H9 (cell line): ENCODE data around the gene SNAI3. TPM values are rescaled to one million over a fixed set of nuclear protein-coding genes. Genes with fewer than 3 reads are reported as not detected.

Source experiments
- DNase-seq: peaks from one replicate; pipeline ENCODE4 v3.0.0-alpha.2; 2017
- H2AFZ ChIP-seq: one replicate; pipeline ENCODE4 v1.6.1; 2013; ENCODE audit warnings: mild to moderate bottlenecking, low read length, control low read depth, moderate library complexity
- H2AK5ac ChIP-seq: 2 replicates; pipeline ENCODE4 v1.6.1; 2013; ENCODE audit warnings: low read length, control low read depth, mixed read lengths; ENCODE audit not compliant: insufficient read length
- H2BK120ac ChIP-seq: one replicate; pipeline ENCODE4 v1.6.1; 2013; ENCODE audit warnings: low read depth, mild to moderate bottlenecking, low read length, control low read depth, inconsistent platforms; ENCODE audit not compliant: poor library complexity, severe bottlenecking
- H2BK12ac ChIP-seq: 2 replicates; pipeline ENCODE4 v1.6.1; 2013; ENCODE audit warnings: low read length, control low read depth, mixed read lengths, low read depth; ENCODE audit not compliant: insufficient read length
- H2BK15ac ChIP-seq: 2 replicates; pipeline ENCODE4 v1.6.1; 2013; ENCODE audit warnings: low read depth, low read length, control low read depth
- H2BK20ac ChIP-seq: one replicate; pipeline ENCODE4 v1.6.1; 2013; ENCODE audit warnings: low read depth, mild to moderate bottlenecking, low read length, control low read depth, inconsistent platforms; ENCODE audit not compliant: poor library complexity, severe bottlenecking
- H2BK5ac ChIP-seq: 2 replicates; pipeline ENCODE4 v1.6.1; 2013; ENCODE audit warnings: low read length, control low read depth, mixed read lengths; ENCODE audit not compliant: insufficient read length
- H3K14ac ChIP-seq: 2 replicates; pipeline ENCODE4 v1.6.1; 2013; ENCODE audit warnings: low read length, control low read depth; ENCODE audit not compliant: insufficient read depth
- H3K18ac ChIP-seq: 2 replicates; pipeline ENCODE4 v1.6.1; 2013; ENCODE audit warnings: low read depth, mild to moderate bottlenecking, mixed read lengths, low read length, control low read depth; ENCODE audit not compliant: insufficient read length
- H3K23ac ChIP-seq: 2 replicates; pipeline ENCODE4 v1.6.1; 2013; ENCODE audit warnings: low read length, control low read depth, mixed read lengths, low read depth; ENCODE audit not compliant: insufficient read length
- H3K23me2 ChIP-seq: 2 replicates; pipeline ENCODE4 v1.6.1; 2013; ENCODE audit warnings: low read depth, mild to moderate bottlenecking, mixed read lengths, low read length, control low read depth; ENCODE audit not compliant: insufficient read length, poor library complexity, severe bottlenecking
- H3K27ac ChIP-seq: 2 replicates; pipeline ENCODE4 v1.5.1; 2013; ENCODE audit warnings: low read length, control low read depth, mixed read lengths, low read depth; ENCODE audit not compliant: insufficient read length
- H3K27me3 ChIP-seq: 2 replicates; pipeline ENCODE4 v1.6.1; 2013; ENCODE audit warnings: low read length, control low read depth, inconsistent platforms; ENCODE audit not compliant: insufficient read depth
- H3K4ac ChIP-seq: 2 replicates; pipeline ENCODE4 v1.6.1; 2013; ENCODE audit warnings: low read depth, mild to moderate bottlenecking, control low read depth, inconsistent platforms, low read length, moderate library complexity
- H3K4me1 ChIP-seq: 2 replicates; pipeline ENCODE4 v1.6.1; 2013; ENCODE audit warnings: low read length, control low read depth, inconsistent platforms; ENCODE audit not compliant: insufficient read depth
- H3K4me2 ChIP-seq: 2 replicates; pipeline ENCODE4 v1.6.1; 2013; ENCODE audit warnings: low read length, control low read depth, mixed read lengths; ENCODE audit not compliant: insufficient read length, insufficient read depth
- H3K56ac ChIP-seq: 2 replicates; pipeline ENCODE4 v1.6.1; 2013; ENCODE audit warnings: low read depth, mild to moderate bottlenecking, mixed read lengths, low read length, control low read depth; ENCODE audit not compliant: insufficient read length
- H3K79me1 ChIP-seq: 2 replicates; pipeline ENCODE4 v1.6.1; 2013; ENCODE audit warnings: low read depth, mild to moderate bottlenecking, moderate library complexity, low read length, control low read depth, inconsistent platforms; ENCODE audit not compliant: insufficient read depth, poor library complexity, severe bottlenecking
- H3K79me2 ChIP-seq: 2 replicates; pipeline ENCODE4 v1.6.1; 2013; ENCODE audit warnings: low read length, control low read depth, inconsistent platforms; ENCODE audit not compliant: insufficient read depth
- H3K9ac ChIP-seq: 2 replicates; pipeline ENCODE4 v1.6.1; 2013; ENCODE audit warnings: low read length, control low read depth, mixed read lengths; ENCODE audit not compliant: insufficient read length; ENCODE audit errors: extremely low read depth
- H3K9me3 ChIP-seq: one replicate; pipeline ENCODE4 v1.6.1; 2013; ENCODE audit warnings: low read depth, low read length, inconsistent platforms; ENCODE audit not compliant: control insufficient read depth
- H3T11ph ChIP-seq: one replicate; pipeline ENCODE4 v1.6.1; 2013; ENCODE audit warnings: mild to moderate bottlenecking, low read length, control low read depth, inconsistent platforms
- H4K20me1 ChIP-seq: one replicate; pipeline ENCODE4 v1.6.1; 2013; ENCODE audit not compliant: control insufficient read depth, insufficient read length, insufficient read depth
- H4K5ac ChIP-seq: 2 replicates; pipeline ENCODE4 v1.6.1; 2013; ENCODE audit warnings: low read depth, mild to moderate bottlenecking, mixed read lengths, low read length, control low read depth; ENCODE audit not compliant: insufficient read length
- H4K8ac ChIP-seq: replicated peaks from 2 replicates; pipeline ENCODE4 v1.6.1; 2013; ENCODE audit warnings: low read length, control low read depth, mixed read lengths, low read depth; ENCODE audit not compliant: insufficient read length
- H4K91ac ChIP-seq: 2 replicates; pipeline ENCODE4 v1.6.1; 2013; ENCODE audit warnings: low read depth, mild to moderate bottlenecking, moderate library complexity, mixed read lengths, low read length, control low read depth; ENCODE audit not compliant: insufficient read length
- H3K27ac Mint-ChIP-seq, 3 experiments: 2 replicates in 2 of 3; 3 replicates in 1 of 3; pipeline ENCODE4 v1.8.0; 2020 to 2021; ENCODE audit warnings: mixed read lengths in 3 of 3, mild to moderate bottlenecking in 1 of 3, moderate library complexity in 1 of 3
- H3K27me3 Mint-ChIP-seq: 2 replicates; pipeline ENCODE4 v1.8.0; 2021; ENCODE audit warnings: low read depth, mild to moderate bottlenecking, moderate library complexity, mixed read lengths
- H3K36me3 Mint-ChIP-seq, 3 experiments: 2 replicates in 2 of 3; 3 replicates in 1 of 3; pipeline ENCODE4 v1.8.0; 2020 to 2021; ENCODE audit warnings: low read depth in 3 of 3, mixed read lengths in 3 of 3; ENCODE audit not compliant: insufficient read depth in 1 of 3
- H3K4me1 Mint-ChIP-seq, 2 experiments: 2 replicates each; pipeline ENCODE4 v1.8.0; 2020; ENCODE audit warnings: mixed read lengths in 2 of 2
- H3K4me3 Mint-ChIP-seq, 2 experiments: 2 replicates in 1 of 2; 3 replicates in 1 of 2; pipeline ENCODE4 v1.8.0; 2020 to 2021; ENCODE audit warnings: mild to moderate bottlenecking in 2 of 2, mixed read lengths in 2 of 2, moderate library complexity in 1 of 2
- H3K9me3 Mint-ChIP-seq, 2 experiments: 2 replicates in 1 of 2; 3 replicates in 1 of 2; pipeline ENCODE4 v1.8.0; 2020; ENCODE audit warnings: mild to moderate bottlenecking in 2 of 2, mixed read lengths in 2 of 2, moderate library complexity in 1 of 2
- WGBS: extraction: QIAGEN DNeasy Blood & Tissue Kit; methylation state at CpG from one replicate; pipeline ENCODE4 v1.1.7; 2013; ENCODE audit warnings: missing lambda C conversion rate, low lambda C conversion rate, mixed read lengths; ENCODE audit not compliant: insufficient read length; ENCODE audit errors: extremely low coverage; 5-methylcytosine and 5-hydroxymethylcytosine counted together
- total RNA-seq: library from RNA; stranded (reverse); gene quantifications from 2 replicates; pipeline ENCODE4 v1.2.1, GENCODE V29; 2021
- TF ChIP-seq, protein P1 (sequence below): fragments of 200-600 bp; sonication (generic); conservative IDR thresholded peaks from 3 replicates; pipeline ENCODE4 v1.8.0; 2021; ENCODE audit warnings: antibody characterized with exemption, mild to moderate bottlenecking

SNAI3 gene
- total RNA-seq, 1 experiment from 2014 or later: 3.2 TPM

DNA sequence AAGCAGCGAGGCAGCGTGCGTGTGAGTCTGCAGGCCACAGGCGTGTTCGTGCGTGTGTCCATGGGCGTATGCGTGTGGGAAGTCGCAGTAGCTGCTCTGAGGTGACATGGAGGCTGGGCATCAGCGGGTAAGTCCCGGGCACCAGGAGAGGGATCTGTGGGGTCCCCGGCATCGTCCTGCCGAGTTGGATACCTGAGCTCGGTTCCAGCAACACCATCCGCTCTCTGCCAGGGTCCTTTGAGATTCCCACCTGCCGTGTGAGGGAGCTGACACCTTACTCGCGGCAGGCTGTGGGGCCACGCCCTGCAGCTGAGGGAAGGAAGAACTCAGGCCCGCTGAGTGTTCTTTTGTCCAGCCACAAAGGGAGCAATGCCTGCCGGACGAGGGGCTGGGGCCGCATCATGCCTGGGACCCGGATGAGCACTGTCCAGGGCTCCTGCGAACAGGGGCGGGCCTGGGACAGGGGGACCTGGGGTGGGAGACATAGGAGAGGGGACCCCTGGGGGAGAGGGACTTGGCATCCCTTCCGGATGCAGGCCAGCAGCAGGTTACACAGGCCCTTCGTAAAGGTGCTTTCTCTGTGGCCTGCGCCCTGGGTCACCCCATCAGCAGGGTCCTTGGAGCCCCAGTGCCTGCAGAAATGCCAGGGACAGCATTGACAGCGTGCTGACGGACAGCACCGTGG is 5.0 kb upstream of the SNAI3 start:
- Histone ChIP-seq H3T11ph (no peak overlapping the region), H2BK15ac (no peak overlapping the region), H3K4me2 (no peak overlapping the region), H3K79me1 (no peaks in the 10 kb centered on the region), H2AFZ (no peak overlapping the region), H3K18ac (no peak overlapping the region), H3K4me1 (no peaks in the 10 kb centered on the region), H3K56ac (no peak overlapping the region), H2AK5ac (no peak overlapping the region), H3K23ac (no peak overlapping the region), H4K20me1 (no peaks in the 10 kb centered on the region), H3K27ac (no peak overlapping the region), H3K79me2 (no peaks in the 10 kb centered on the region), H3K27me3 (no peaks in the 10 kb centered on the region), H2BK120ac (no peak overlapping the region), H3K23me2 (peaks cover 3% of the 10 kb centered on the region), H3K9me3 (no peaks in the 10 kb centered on the region), H4K5ac (no peak overlapping the region), H3K9ac (no peak overlapping the region), H4K91ac (no peak overlapping the region), H4K8ac (no peak overlapping the region), H3K14ac (no peak overlapping the region), H2BK12ac (no peak overlapping the region), H3K4ac (no peak overlapping the region), H2BK20ac (no peak overlapping the region), H2BK5ac (no peak overlapping the region)
- no CpG with 5 or more reads among the region's 33 CpGs for WGBS
- no peak overlapping the region for H3K4me3 Mint-ChIP-seq
- TF ChIP-seq, protein P1, sequence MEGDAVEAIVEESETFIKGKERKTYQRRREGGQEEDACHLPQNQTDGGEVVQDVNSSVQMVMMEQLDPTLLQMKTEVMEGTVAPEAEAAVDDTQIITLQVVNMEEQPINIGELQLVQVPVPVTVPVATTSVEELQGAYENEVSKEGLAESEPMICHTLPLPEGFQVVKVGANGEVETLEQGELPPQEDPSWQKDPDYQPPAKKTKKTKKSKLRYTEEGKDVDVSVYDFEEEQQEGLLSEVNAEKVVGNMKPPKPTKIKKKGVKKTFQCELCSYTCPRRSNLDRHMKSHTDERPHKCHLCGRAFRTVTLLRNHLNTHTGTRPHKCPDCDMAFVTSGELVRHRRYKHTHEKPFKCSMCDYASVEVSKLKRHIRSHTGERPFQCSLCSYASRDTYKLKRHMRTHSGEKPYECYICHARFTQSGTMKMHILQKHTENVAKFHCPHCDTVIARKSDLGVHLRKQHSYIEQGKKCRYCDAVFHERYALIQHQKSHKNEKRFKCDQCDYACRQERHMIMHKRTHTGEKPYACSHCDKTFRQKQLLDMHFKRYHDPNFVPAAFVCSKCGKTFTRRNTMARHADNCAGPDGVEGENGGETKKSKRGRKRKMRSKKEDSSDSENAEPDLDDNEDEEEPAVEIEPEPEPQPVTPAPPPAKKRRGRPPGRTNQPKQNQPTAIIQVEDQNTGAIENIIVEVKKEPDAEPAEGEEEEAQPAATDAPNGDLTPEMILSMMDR: no peak
- no peak overlapping the region for H3K27ac Mint-ChIP-seq
- no peaks in the 10 kb centered on the region for H3K9me3 Mint-ChIP-seq
- peaks cover 12 to 18% of the 10 kb centered on the region in 2 experiments for H3K4me1 Mint-ChIP-seq
- H3K36me3 Mint-ChIP-seq: no peaks in the 10 kb centered on the region
- H3K27me3 Mint-ChIP-seq: peaks cover 35% of the 10 kb centered on the region
- no peak for DNase-seq
